GM21367 (cell line): ENCODE data around the gene MBOAT1.
A peak's percentile ranks its signal among the peaks of the same experiment; 100 is the strongest.

Experiments used
- ATAC-seq: cut with Tn5 transposase; IDR thresholded peaks from one replicate; pipeline ENCODE4 v1.9.1; 2021; ENCODE audit not compliant: unreplicated experiment

Gene MBOAT1

DNA sequence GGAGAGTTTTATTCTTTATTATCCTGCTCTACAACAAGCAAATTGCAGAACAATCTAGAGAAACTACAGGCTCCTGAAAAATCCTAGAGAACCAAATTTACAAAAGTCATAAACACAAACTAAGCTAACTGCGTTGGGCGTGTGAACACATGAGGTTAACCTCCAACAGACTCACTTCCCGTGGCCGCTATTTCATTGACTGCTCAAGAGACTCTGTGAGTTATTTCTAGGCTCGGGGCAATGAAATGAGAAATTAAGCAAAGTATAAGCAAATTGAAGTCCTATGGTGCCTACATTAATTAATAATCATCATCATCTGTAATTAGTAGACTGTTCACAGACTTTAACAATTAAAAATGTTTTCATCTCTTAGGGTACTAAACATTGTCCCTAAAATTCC, 100.0 kb downstream of the MBOAT1 start:
- ATAC-seq: no peak

DNA sequence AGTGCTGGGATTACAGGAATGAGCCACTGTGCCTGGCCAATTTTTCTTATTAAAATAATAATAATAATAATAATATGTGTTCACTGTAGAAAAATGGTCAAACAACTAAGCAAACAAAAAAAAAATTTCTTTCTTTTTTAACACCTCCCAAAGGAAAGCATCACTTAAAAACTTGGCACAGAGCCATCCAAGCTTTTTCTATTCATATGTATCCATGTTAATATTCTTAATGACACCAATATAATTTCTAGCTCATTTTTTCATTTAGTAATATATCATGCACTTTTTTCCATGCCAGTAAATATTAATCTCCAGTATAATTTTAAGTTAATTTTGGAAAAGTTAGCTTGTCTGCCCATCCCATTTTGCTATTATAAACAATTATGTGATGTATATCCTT, 101.8 kb downstream of the MBOAT1 start:
- ATAC-seq: no peak

DNA sequence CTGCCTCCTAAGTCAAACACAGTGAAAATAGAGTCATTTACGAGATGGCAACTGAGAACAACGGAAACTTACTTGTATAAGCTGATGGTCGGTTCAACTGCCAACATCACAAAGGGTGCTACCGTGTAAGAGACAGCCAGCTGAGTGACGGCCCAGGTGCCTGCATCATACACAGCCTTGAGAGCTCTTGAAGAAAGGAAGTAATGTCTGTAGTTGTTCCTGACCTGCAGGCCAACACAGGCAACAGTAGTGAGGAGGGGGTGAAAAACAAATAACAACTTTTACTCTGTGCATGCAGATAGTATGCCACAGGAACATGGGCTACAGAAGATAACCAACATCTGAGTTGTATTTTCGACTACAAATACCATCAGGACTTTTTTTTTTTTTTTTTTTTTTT, 102.7 kb downstream of the MBOAT1 start:
- ATAC-seq: no peak

DNA sequence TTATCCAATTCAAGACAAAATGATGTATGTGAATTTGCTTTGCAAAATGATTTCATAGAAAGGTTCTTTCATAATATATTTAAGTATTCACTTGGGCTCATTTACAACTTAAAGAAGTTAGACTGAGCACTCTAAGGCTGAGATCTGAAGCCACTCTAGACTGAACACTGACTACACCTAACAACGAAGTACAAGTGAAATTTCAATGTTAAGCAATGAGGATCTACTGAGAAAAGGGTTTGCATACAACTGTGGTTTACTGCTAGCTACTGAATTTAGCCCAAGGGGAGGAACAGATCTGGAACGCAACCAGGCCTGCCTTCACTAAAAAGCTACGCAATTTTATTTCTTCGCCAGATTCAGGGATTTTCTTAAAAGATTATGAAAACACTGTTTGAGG, 106.4 kb downstream of the MBOAT1 start:
- ATAC-seq: no peak

DNA sequence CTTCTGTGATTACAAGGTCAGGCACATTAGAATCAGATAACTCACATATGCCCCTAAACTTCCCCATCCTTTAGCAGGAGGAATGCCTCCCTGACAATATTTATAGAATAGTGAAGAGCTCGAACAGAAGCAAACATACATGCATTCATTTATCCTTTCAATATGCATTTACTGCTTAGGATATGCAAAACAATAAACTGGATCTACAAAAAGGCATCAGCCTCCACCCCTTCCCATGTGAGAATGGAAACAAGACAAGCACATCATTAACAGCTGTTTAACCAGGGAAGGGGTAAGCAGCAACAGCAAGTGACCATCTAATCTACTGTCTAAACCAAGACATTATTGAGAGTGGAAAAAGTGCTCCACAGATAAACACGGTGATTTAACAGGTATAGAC, 107.6 kb downstream of the MBOAT1 start:
- no peak for ATAC-seq

DNA sequence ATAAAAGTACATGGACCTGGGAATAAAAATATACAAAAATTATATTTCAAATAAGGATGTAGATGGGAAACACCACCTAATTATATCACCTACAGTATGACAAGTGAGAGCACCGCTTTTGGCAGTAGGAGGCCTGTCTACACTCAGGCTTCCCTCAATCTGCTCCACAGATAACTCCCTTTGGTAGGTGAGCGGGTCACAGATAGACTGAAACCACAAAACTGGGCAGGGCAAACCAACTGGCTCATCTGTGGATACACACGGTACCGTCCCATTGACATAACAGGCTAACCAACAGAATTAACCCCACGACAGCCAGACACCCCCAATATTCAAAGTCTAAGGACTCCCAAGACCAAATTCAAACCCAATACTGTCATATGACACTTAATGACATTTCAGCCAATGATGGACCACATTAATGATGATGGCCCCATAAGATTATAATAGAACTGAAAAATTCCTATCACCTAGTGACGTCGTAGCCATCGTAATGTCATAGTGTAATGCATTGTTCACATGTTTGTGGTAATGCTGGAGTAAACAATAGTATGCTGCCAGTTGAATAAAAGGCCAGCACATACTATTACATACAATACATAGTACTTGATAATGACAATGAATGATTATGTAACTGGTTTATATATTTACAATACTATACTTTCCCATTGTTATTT, 109.7 kb downstream of the MBOAT1 start:
- no peak for ATAC-seq

DNA sequence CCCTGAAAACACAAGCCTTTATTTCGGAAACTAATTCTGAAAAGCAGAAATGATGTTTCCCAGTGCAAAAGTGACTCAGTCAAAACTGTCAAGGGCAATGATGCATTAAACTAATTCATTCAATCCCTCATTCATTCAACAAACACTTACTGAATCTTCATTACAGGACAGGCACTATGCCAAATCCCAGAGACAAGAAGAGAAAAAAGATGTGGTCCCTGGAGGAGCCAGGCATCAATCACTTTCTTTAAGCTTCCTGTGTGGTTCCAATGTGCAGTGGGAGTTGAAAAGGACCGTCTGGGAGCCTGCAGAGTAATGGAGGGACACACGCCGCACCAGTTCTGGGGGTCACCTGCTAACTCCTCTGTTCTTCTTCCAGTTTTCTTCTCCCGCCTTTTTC, 113.1 kb downstream of the MBOAT1 start:
- ATAC-seq: no peak

DNA sequence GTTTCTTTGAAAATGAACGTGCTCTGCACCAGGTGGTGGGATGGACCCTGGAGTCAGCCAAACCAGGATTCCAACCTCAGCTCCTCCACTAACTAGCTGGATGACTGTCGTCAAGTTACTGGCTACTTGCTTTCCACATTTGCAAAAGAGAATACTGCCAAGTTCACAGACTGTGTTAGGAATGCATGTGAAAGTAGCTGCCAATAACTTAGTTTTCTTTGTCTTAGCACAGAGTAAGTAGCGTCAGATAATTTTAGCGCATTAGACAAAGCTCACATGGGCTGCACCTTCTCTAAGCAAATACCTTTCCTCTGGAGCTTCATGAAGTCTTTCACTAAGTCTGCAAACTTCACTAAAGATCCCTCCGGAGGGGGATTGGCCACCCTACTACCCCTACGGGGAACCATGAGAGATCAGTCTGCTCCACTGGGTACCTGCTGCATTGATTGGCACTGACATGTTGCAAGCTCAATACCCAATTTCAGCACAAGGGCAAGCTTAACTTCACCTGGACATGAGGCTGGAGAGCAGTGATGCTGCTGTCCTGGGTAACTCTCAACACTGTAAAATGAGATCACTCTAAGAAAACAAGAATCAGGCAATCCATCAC, 113.9 kb downstream of the MBOAT1 start:
- no peak for ATAC-seq

DNA sequence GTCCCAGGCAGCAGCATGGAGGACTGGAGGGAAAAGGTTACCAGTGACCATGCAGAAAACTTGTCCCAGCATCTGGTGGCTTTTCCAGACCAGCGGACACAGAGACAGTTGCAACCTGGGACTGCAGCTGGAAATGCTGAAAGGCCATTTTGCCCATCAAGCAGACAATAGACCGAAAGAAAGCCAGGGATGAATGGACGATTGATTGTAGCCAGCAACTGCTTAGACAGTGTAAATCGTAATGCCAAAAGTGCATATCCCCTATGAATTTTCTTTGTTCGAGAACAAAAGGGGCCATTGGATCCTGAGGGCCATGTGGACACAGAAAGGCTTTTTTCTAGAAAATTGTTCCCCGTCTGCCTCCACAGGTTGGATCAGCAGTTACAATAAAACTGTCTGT, 115.7 kb downstream of the MBOAT1 start:
- no peak for ATAC-seq

DNA sequence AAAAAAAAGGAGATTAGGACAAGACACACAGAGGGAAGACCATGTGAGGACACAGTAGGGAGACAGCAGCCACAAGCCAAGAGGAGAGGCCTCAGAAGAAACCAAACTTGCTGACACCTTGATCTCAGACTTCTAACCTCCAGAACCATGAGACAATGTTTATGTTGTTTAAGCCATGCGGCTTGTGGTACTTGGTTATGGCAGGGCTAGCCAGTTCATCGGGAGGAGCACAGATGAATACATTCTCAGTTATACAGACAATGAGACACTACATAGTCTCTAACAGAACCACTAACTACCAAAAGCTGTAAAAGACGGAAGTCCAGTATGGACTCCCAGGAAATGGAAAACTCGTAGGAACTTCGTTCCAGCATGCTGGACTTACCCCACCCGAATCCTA, 116.8 kb downstream of the MBOAT1 start:
- no peak for ATAC-seq

DNA sequence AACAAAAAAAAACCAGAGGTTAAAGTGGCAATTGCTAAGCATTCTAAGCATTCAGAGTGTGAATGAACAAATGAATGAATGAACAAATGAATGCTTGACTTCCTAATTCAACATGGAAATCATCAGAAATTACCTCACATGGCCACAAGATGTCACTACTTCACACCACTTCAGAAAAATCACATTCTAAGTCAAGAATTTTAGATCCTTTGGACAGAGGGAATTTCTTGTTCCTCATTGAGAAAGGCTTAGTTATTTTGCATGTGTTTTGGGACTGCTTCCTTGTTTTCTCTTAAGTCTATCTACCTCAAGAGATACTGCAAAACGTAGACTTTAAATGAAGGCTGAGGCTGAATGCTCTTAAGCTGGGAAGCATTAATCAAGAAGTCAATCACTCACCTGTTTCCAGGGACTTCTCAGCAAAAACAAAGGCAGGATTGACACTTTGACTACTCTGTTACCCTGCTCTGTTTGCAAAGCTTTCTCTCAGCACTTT, 120.2 kb downstream of the MBOAT1 start:
- ATAC-seq: no peak

DNA sequence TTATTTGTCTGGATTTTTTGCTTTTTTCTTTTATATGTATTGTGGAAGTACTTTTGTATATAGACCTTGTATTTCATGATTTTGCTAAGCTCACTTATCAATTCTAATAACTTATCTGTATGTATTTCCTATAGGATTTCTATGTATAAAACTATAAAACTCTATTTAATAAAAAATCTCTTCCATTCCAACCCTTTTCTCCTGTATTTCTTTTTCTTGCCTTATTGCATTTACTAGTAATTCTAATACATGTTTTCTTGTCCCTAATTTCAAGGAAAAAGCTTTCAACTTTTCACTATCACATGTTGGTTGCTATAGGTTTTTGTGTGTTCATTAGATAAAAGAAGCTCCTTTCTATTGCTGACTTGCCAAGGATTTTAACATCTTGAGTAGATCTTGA, 125.3 kb downstream of the MBOAT1 start:
- no peak for ATAC-seq

DNA sequence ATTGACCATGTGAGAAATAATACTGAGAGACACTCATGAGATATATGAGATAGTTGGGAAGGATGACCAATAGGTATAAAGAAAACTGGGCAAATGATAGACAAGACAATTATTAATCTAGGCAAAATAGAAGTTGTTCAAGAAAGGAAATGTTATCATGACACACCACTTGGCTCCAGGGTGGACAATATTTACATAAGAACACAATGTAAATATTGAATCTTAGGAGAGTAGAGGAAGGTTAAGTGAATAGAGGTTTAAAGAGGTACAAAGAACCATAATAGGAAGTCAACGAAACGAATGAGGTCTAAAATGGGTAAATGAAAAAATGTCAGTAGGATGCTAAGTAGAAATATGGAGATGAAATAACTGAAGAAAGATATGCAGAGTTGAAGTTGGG, 126.5 kb downstream of the MBOAT1 start:
- ATAC-seq: no peak

DNA sequence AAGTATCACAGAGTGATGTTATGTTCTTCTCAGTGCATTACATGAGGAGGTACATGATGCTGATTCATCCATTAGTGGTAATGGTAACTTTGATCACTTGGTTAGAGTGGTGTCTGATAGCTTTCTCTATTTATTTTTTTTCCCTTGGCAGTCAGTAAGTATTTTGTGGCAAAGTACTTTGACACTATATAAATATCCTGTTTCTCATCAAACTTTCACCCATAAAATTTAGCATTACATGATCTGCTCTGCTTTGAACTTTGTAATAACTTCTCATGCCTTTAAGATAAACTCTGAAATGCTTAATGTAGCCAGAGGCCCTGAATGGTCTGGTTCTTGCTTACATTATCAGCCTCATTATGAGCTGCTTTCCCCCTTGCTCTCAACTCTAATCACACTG, 127.9 kb downstream of the MBOAT1 start:
- ATAC-seq: no peak

DNA sequence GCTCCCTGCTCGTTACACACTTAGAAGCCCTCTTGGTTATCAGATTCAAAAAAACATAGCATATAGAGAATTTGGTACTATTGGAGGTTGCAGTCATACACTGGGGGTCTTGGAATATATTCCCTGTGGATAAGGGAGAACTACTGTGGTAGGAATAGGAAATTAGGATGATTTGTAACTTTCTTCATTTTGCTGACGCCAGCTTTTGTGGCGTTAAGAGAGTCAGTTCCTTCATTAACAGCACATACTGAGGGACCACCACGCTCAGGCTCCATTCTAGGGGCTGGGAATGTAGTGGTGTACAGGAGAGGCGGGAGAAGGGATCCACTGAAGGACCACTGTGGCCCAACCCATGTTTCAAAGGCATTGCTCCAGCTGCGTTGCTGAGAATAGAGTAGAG, 140.3 kb downstream of the MBOAT1 start:
- no peak for ATAC-seq

DNA sequence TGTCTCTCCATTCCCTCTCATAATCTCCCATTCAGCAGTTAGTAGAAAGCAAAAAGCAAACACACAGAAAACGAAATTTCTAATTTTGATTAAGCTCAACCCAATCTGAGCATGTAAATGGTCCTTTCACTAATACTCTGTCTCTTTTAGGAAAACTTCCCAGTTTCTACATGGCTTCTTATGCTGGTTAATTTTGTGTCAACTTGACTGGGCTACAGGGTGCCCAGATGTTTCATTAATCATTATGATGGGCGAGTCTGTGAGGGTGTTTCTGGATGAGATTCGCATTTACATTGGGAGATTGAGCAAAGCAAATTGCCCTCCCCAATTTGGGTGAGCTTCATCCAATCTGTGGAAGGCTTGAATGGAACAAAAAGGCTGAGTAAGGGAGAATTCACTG, 142.2 kb downstream of the MBOAT1 start:
- ATAC-seq: no peak

DNA sequence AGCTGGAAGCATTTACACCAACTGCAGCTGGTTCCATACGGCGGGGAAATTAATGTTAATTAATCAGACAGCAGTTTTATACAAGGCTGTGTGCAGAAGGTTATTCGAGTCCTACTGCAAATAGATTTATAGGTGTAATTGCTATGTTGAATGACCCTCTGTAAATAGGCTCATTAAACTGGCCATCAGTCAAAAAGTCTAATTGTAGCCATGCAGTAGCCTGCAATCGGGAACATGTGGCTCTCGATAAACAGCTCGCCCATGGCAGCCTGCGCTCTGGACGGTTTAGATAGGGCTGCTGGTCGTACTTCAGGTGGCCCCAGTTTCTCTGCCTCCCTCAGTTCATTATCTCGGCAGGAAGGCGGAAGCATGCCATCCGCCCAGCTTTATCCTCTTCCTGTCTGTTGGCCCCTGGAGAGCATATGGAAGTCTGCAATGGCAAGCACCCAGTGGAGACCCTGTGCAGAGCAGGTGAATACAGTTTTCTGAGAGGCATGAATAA, 143.2 kb downstream of the MBOAT1 start:
- ATAC-seq: no peak

DNA sequence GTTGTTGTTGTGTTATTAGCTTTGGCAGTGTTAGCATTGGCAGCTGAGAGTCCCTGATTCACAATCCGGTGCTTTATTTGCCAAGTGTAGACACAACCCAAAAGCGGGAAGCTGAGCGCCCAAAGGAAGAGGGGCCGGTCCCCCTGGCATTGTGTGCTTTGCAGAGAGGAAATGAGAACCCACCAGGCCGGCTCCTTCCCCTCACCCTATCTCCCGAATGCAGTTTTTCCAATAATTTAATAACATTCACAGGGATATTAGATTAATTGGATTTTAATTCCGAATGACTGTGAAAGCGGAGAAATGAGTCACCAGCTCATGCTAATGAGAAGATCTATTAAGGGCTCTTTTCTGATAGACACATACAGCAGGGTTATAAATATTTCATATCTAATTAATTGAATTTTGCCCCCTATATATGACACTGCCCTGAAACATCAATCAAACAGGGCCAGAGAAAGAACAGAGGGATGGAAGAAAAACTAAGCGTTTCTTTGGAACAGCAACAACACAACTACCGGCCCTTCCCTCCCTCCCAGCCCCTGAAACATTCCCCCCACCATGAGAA, 143.8 kb downstream of the MBOAT1 start:
- ATAC-seq: no peak

DNA sequence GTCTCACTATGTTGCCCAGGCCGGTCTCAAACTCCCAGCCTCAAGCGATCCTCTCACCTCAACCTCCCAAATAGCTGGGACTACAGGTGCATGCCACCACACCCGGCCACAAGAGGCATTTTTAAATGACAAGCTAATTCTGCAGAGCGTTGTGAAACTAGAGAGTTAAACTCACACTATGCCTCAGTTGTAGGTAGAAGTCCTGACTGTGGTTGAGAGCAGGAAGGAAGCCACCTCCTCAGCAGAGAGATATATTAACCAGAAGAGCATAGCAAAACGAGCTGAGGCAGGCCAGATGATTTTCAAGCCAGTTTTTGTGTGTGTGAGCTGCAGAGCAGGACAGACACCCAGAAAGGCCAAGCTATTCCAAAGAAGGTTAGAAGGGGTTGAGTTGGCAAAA, 150.3 kb downstream of the MBOAT1 start:
- peak; percentile 53 for ATAC-seq

DNA sequence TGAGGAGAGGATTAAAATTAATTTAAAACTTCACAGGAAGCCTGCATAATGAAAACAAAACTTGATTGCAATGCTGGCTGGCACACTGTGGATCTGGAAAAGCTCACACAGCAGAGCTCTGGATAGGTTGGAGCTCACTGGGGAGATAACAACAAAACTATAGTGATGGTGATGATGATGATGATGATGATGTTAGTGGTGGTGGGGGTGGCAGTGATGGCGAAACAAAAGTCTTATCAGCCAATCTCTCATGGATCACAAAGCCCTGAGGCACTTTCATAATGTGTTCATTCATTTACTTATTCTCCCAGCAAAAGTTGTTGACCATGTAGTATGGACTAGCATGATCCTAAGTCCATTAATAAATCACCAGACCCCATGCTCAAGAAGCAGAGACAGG, 152.0 kb downstream of the MBOAT1 start:
- ATAC-seq: no peak

DNA sequence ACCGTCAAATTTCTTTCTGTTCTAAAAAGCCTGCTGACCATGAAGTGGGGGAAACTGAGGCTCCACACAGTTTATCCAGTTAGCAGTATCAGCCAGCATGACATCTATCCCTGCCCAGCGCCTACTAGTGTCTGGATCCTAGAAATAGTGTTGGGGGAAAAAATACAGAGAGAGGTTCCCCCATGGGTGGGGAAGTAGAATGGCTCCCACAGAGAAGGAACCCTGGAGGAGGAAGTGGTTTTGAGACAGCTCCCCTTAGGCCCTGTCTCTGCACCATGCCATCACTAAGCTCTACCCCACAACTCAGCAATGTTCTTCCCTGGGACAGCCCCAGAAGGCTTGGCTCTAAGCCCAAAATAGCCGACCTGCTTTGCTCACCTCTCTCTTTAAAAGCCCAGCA, 153.4 kb downstream of the MBOAT1 start:
- ATAC-seq: no peak

DNA sequence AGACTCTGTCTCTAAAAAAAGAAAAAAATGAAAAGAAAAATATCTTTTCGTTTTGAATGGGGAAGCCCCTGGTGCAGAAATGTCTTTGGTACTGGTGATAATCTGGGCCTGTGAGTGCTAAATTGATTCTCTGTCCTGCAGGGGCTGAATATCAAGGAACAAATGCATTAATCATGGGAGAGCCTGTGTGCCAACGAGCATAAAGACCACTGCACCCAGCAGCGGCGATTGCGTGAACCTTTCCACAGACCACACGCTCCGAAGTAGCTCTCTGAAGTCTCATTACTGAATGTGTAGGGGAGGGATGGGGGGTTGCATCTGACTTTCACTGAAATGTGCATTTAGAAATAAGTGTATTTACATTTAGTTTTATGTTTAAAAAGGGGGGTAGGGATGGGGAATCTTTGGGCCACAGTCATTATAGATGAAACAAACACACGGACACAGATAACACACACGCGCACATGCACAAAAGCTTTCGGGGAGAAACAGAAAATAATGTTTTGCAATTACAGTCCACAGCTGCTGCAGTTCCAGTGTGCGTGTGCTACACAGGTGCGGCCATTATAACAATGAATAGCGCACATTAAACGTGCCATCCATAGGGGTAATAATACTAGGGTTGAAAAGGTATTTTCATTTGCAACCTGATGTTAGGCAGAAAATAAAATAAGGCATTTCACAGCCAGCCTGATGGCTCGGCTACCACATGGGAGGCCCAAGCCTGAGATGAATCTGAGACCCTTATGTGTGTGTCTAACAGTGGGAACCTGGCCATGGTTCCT, 154.0 kb downstream of the MBOAT1 start:
- no peak for ATAC-seq
